Activated B cell treated with CpG ODN at 0.5 μM for 24 hours (primary cell): Measurements from ENCODE around the gene LUZP2. TPM values are rescaled to one million over a fixed set of nuclear protein-coding genes. Genes with fewer than 3 reads are reported as not detected.
"Not testable (repeated sequence)": the region's sequence is repeated elsewhere in the genome, so short reads cannot be mapped to it uniquely, and the experiment has no call there.

Source experiments
- ATAC-seq: fragments of 200-7000 bp; cut with Tn5 transposase; one replicate; pipeline ENCODE4 v1.10.0; 2021; ENCODE audit warnings: low read depth, mild to moderate bottlenecking, moderate library complexity
- CTCF ChIA-PET: fragments of 350-600 bp; sonication (Branson Sonifier 250); formaldehyde crosslinking; loops from one replicate; lab custom pipeline; 2021; ENCODE audit warnings: antibody characterized with exemption; lab: Charles Lee
- POLR2A ChIA-PET: fragments of 350-600 bp; sonication (Branson Sonifier 250); formaldehyde crosslinking; loops from one replicate; lab custom pipeline; 2021; ENCODE audit warnings: antibody characterized with exemption; lab: Charles Lee
- DNase-seq: peaks from one replicate; pipeline ENCODE4 v3.0.0; 2022
- H3K27ac Mint-ChIP-seq: one replicate; pipeline ENCODE4 v1.8.0; 2020; ENCODE audit warnings: mixed read lengths
- H3K27me3 Mint-ChIP-seq: one replicate; pipeline ENCODE4 v1.8.0; 2021; ENCODE audit warnings: mixed read lengths
- H3K36me3 Mint-ChIP-seq: one replicate; pipeline ENCODE4 v1.8.0; 2021; ENCODE audit warnings: low read depth, mixed read lengths
- H3K4me1 Mint-ChIP-seq: one replicate; pipeline ENCODE4 v1.8.0; 2021; ENCODE audit warnings: mixed read lengths
- H3K4me3 Mint-ChIP-seq: one replicate; pipeline ENCODE4 v1.8.0; 2020; ENCODE audit warnings: mild to moderate bottlenecking, mixed read lengths
- H3K9me3 Mint-ChIP-seq: one replicate; pipeline ENCODE4 v1.8.0; 2020; ENCODE audit warnings: mixed read lengths
- CTCF ChIP-seq: fragments of 200-600 bp; IDR thresholded peaks from one replicate; pipeline ENCODE4 v1.8.0; 2022; ENCODE audit warnings: antibody characterized with exemption, mild to moderate bottlenecking
- intact Hi-C: fragments of 100-400 bp; cut with micrococcal nuclease; formaldehyde crosslinking; loops from one replicate; pipeline ENCODE4 v1.15.1; 2024
- total RNA-seq: library from RNA; stranded (reverse); gene quantifications from 2 replicates; pipeline ENCODE4 v1.2.3, GENCODE V29; 2022

The LUZP2 gene
- total RNA-seq, 1 donor from 2014 or later: not detected

- ChIA-PET POLR2A (no interaction called here), CTCF (no interaction called here)
- H3K9me3 Mint-ChIP-seq: peaks cover 2% of the 10 kb centered on the region
- no peaks in the 10 kb centered on the region for H3K27me3 Mint-ChIP-seq
- no peaks in the 10 kb centered on the region for H3K4me1 Mint-ChIP-seq
- no peak for DNase-seq
- H3K27ac Mint-ChIP-seq: no peak overlapping the region
- no peak overlapping the region for H3K4me3 Mint-ChIP-seq
- no peak for TF ChIP-seq CTCF
- intact Hi-C loops: no loop called here
- H3K36me3 Mint-ChIP-seq: no peaks in the 10 kb centered on the region
- ATAC-seq: no peak
These were observed 384.1 kb downstream of the LUZP2 start for GRCh38 chr11:24880962-24881361.

GRCh38 chr11:24885580-24886173 is 388.8 kb downstream of the LUZP2 start:
- ChIA-PET POLR2A (no interaction called here), CTCF (no interaction called here)
- Mint-ChIP-seq H3K36me3 (no peaks in the 10 kb centered on the region), H3K27ac (no peak overlapping the region), H3K9me3 (no peaks in the 10 kb centered on the region), H3K4me1 (no peaks in the 10 kb centered on the region), H3K27me3 (no peaks in the 10 kb centered on the region), H3K4me3 (no peak overlapping the region)
- intact Hi-C loops: no loop called here
- DNase-seq: no peak
- no peak for TF ChIP-seq CTCF
- ATAC-seq: no peak

GRCh38 chr11:24886880-24887619 is 390.2 kb downstream of the LUZP2 start:
- Mint-ChIP-seq H3K9me3 (no peaks in the 10 kb centered on the region), H3K4me1 (no peaks in the 10 kb centered on the region), H3K27ac (no peak overlapping the region), H3K4me3 (no peak overlapping the region), H3K27me3 (no peaks in the 10 kb centered on the region), H3K36me3 (no peaks in the 10 kb centered on the region)
- intact Hi-C loops: no loop called here
- CTCF ChIA-PET: no interaction called here
- ATAC-seq (no peak), DNase-seq (no peak)
- TF ChIP-seq CTCF: no peak
- POLR2A ChIA-PET: no interaction called here

- H3K4me1 Mint-ChIP-seq: no peaks in the 10 kb centered on the region
- no peak for ATAC-seq
- DNase-seq: no peak
- H3K4me3 Mint-ChIP-seq: no peak overlapping the region
- intact Hi-C loops: no loop called here
- ChIA-PET CTCF (no interaction called here), POLR2A (no interaction called here)
- H3K36me3 Mint-ChIP-seq: no peaks in the 10 kb centered on the region
- H3K27ac Mint-ChIP-seq: no peak overlapping the region
- H3K27me3 Mint-ChIP-seq: no peaks in the 10 kb centered on the region
- no peaks in the 10 kb centered on the region for H3K9me3 Mint-ChIP-seq
- TF ChIP-seq CTCF: no peak
These were observed 393.6 kb downstream of the LUZP2 start for GRCh38 chr11:24890426-24890825.

- intact Hi-C loops, H3K4me1 Mint-ChIP-seq, H3K27ac Mint-ChIP-seq, CTCF ChIA-PET, ATAC-seq, H3K9me3 Mint-ChIP-seq, H3K36me3 Mint-ChIP-seq, DNase-seq, POLR2A ChIA-PET, H3K4me3 Mint-ChIP-seq, H3K27me3 Mint-ChIP-seq: not testable (repeated sequence)
These were observed 395.1 kb downstream of the LUZP2 start for GRCh38 chr11:24891845-24892492.
